Heart left ventricle (tissue), 13 donors: ENCODE data around the gene GREM1.

ENCODE experiments used
- CTCF ChIP-seq, 12 donors: fragments of 200-600 bp; sonication (generic) in 4 of 12; IDR thresholded peaks; one replicate each; pipeline versions ENCODE4 v1.5.0 to v1.8.0; 2018 to 2022; ENCODE audit warnings: antibody characterized with exemption in 12 of 12, mild to moderate bottlenecking in 5 of 12
- POLR2A ChIP-seq, 2 donors: fragments of 450-650 bp; IDR thresholded peaks; one replicate each; pipeline ENCODE4 v1.6.1; 2017; ENCODE audit warnings: antibody characterized with exemption in 2 of 2, mild to moderate bottlenecking in 2 of 2, moderate library complexity in 2 of 2
- donor health status: ischemic (EF 13 %, LVEDD 7.1; RV severe dilation, severe dysfunction).
- donor health status: DM: no; HTN: yes; CAD: no.
- donor health status: DM: no; HTN: no; CAD: no.
- donor health status: ischemic (EF 25% LVEDD 6.9; RV normal size, moderate dysfunction).
- donor health status: ischemic (EF 25% LVEDD 5.7; RV mildly dilated, moderate dysfunction).
- donor health status: ischemic (EF 35%, LVEDD 5.7; RV mildly dilated, moderate dysfunction).
- donor health status: nonischemic (EF 11% LVEDD 7.7; RV severe dilation, severe dysfunction).
- donor health status: DM: yes; HTN: yes; CAD: no.
- donor health status: PGD.
- donor health status: ischemic (EF 29% LVEDD 5.4; RV normal size, mild dysfunction).
- donor health status: nonischemic (EF 23%, LVEDD 6.1; RV moderate dilation, normal function).

DNA sequence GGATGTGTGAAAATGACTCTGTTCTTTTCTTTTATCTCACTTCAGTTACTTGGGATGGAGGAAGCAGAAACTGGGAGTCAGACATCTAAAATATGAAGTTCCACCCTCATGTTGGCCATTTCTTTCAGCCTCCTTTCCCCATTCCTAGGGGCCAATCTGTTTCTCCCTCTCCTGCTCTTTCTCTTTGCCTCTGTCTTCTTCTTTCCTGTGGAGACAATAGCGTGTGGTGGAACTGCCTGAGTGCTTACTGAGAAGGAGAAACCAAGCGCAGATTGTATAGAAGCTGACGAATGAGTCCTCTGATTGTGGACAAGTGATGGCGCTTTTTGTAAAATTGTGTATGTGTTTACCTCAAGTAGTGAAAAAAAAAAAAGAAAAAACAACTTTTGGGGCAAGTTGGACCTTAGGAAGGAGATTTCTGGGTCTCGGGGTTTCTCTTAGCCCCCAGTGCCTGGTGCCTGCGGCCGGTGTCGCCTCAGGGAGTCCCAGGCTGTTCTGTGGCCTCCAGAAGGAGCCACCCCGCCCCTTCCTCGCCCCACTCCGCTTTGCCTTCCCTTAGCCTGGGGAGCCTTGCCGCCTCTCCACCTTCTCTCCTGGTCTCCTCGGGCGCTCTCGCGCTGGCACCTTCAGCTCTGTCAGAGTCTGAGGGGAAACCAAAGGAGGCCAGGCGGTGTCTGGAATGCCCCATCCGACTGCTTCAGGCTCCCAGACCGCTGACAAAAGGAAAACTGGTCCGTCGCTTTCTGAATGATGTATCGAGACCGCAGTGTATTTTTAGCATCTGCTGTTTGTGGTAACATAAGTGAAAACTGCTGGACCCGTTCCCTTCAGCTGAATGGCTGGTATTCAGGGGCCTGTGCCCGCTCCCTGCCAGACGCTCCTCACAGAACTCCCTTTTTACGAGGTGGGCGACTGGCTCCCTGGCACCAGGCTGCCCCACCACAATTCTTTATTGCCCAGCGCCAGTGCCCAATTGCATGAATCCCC is 46.2 kb upstream of the GREM1 start:
- TF ChIP-seq POLR2A (IDR thresholded peaks at IDR 0.05), result no peak
- no peak for TF ChIP-seq CTCF (IDR thresholded peaks at IDR 0.05)
